ENCODE measurements around the gene CHI3L2. TPM values are rescaled to one million over a fixed set of nuclear protein-coding genes. Genes with fewer than 3 reads are reported as not detected.

The CHI3L2 gene
- total RNA-seq, 2 experiments from 2014 or later = 9.2 to 10.4 TPM

GRCh38 chr1:111184663-111185062 lies 42.9 kb upstream of the CHI3L2 start:
- DNase-seq = no peak
- Mint-ChIP-seq H3K9me3 (no peaks in the 10 kb centered on the region), H3K36me3 (ENCODE audit: low read depth) (peaks cover 82% of the 10 kb centered on the region), H3K27ac (peak overlapping the region; percentile 78), H3K4me3 (no peak overlapping the region), H3K4me1 (ENCODE audit: low read depth) (peaks cover 77% of the 10 kb centered on the region), H3K27me3 (no peaks in the 10 kb centered on the region)
- ChIA-PET CTCF (no interaction called here), POLR2A (interaction anchor here (1.4 kb wide), 1 partner anchor 45 kb away, joined by 3 read pairs; the partner anchor contains the start of genes CEPT1 and DRAM2)
- no peak for ATAC-seq
- no peak for TF ChIP-seq CTCF (IDR thresholded peaks at IDR 0.05)
- intact Hi-C loops (cut with micrococcal nuclease) = no loop called here

GRCh38 chr1:111190931-111191451 lies 36.5 kb upstream of the CHI3L2 start:
- ATAC-seq (no peak), DNase-seq (no peak)
- POLR2A ChIA-PET = interaction anchor here (0.5 to 4.4 kb wide), 6 partner anchors 8 to 1689 kb away, joined by 3 to 55 read pairs (median 7); no protein-coding TSS in a partner anchor
- Mint-ChIP-seq H3K36me3 (ENCODE audit: low read depth) (peaks cover 100% of the 10 kb centered on the region), H3K27ac (peak overlapping the region; percentile 98), H3K27me3 (no peaks in the 10 kb centered on the region), H3K4me1 (ENCODE audit: low read depth) (peaks cover 93% of the 10 kb centered on the region), H3K9me3 (no peaks in the 10 kb centered on the region), H3K4me3 (no peak overlapping the region)
- CTCF ChIA-PET = interaction anchor here (1.0 to 1.4 kb wide), 4 partner anchors 10 to 210 kb away, joined by 3 to 6 read pairs (median 4); no protein-coding TSS in a partner anchor
- intact Hi-C loops (cut with micrococcal nuclease) = loop anchor here (5.0 kb wide), 1 partner anchor 36 kb away; the partner anchor contains the start of gene CHI3L2
- TF ChIP-seq CTCF (IDR thresholded peaks at IDR 0.05) = no peak

GRCh38 chr1:111191496-111191895 lies 36.0 kb upstream of the CHI3L2 start:
- Mint-ChIP-seq H3K4me1 (ENCODE audit: low read depth) (peaks cover 95% of the 10 kb centered on the region), H3K4me3 (no peak overlapping the region), H3K9me3 (no peaks in the 10 kb centered on the region), H3K27me3 (no peaks in the 10 kb centered on the region), H3K27ac (peak overlapping the region; percentile 98), H3K36me3 (ENCODE audit: low read depth) (peaks cover 100% of the 10 kb centered on the region)
- ChIA-PET POLR2A (interaction anchor here (0.5 to 4.4 kb wide), 7 partner anchors 8 to 1689 kb away, joined by 3 to 55 read pairs (median 5); no protein-coding TSS in a partner anchor), CTCF (interaction anchor here (1.0 to 1.4 kb wide), 4 partner anchors 10 to 209 kb away, joined by 3 to 6 read pairs (median 4); no protein-coding TSS in a partner anchor)
- no peak for DNase-seq
- no peak for ATAC-seq
- intact Hi-C loops (cut with micrococcal nuclease) = loop anchor here (5.0 kb wide), 1 partner anchor 36 kb away; the partner anchor contains the start of gene CHI3L2
- no peak for TF ChIP-seq CTCF (IDR thresholded peaks at IDR 0.05)

GRCh38 chr1:111192074-111192473 lies 35.4 kb upstream of the CHI3L2 start:
- Mint-ChIP-seq H3K4me1 (ENCODE audit: low read depth) (peaks cover 94% of the 10 kb centered on the region), H3K27me3 (no peaks in the 10 kb centered on the region), H3K27ac (peak overlapping the region; percentile 98), H3K9me3 (no peaks in the 10 kb centered on the region), H3K4me3 (no peak overlapping the region), H3K36me3 (ENCODE audit: low read depth) (peaks cover 100% of the 10 kb centered on the region)
- POLR2A ChIA-PET = interaction anchor here (1.2 to 4.4 kb wide), 8 partner anchors 7 to 42 kb away, joined by 3 to 55 read pairs (median 5); no protein-coding TSS in a partner anchor
- DNase-seq (no peak), ATAC-seq (no peak)
- no peak for TF ChIP-seq CTCF (IDR thresholded peaks at IDR 0.05)
- CTCF ChIA-PET = interaction anchor here (1.0 to 1.6 kb wide), 7 partner anchors 9 to 209 kb away, joined by 3 to 6 read pairs (median 4); no protein-coding TSS in a partner anchor
- intact Hi-C loops (cut with micrococcal nuclease) = loop anchor here (5.0 kb wide), 1 partner anchor 35 kb away; the partner anchor contains the start of gene CHI3L2

All from activated CD8-positive, alpha-beta T cell treated with anti-CD3 and anti-CD28 coated beads for 36 hours (primary cell).